Kidney tubule cell (primary cell): Measurements from ENCODE around the gene MAST4.

Experiments used
- DNase-seq: peaks from one replicate; pipeline ENCODE4 v3.0.0-alpha.2; 2018; ENCODE audit warnings: low spot score

MAST4 gene

DNA sequence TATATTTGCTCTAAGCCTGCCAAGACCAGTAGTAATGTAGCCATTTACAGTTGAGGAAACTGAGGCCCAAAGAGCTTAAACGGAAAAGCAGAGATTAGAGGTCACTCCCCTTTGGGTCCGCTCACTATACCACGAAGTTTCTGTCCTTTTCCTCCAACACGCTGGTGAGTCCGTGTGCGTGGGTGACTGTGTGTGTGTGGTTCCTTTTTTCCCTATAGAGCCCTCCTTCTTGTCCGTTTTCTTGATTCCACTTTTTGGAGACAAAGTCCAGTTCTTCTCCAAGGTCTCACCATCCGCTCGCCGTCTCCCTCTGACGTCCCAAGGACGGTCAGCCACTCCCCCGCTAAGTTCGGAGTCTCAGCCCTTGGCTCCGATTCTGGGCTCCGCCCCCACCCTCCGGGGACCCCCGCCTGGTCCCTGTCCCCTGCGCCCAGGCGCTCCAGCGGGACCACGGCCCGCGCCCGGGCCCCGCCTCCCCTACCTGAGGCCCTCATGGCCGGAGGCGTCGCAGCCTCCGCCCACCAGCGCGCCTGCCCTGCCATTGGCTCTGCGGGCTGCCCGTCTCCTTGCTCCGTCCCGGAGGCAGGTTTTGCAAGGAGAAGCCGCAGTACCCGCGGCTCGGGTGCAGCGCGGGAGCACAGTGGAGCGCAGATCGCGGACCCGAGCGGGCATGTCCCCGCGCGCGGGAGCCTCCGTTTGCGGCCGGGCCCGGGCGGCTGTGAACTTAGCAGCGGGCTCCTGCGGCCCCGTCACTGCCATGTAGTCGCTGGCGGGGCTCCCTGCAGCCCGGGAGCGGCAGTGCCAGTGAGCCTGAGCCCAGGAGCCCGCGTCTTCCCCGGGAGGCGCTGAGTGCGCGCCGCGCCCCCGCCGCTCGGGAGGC, at the start of gene MAST4:
Gene MAST4 (plus strand): TSS at position 638 of the 880 bp plus-strand sequence. CDS start 263 bp downstream, outside the sequence.
- DNase-seq, result peak; percentile 93

DNA sequence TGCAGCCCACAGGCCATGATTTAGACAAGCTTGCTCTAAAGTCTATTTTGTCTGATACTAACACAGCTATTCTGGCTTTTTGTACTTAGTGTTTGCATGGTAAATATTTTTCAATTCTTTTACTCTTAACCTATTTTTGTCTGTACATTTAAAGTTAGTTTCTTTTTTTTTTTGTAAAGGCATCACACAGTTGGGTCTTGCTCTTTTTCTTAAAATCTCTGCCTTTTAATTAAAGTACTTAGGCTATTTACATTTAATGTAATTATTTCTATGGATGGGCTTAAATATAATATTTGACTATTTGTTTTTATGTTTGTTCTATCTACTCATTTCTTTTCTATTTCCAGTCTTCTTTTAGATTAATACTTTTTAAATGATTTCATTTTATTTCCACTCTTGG, 49.7 kb upstream of the MAST4 start:
- DNase-seq, result no peak

DNA sequence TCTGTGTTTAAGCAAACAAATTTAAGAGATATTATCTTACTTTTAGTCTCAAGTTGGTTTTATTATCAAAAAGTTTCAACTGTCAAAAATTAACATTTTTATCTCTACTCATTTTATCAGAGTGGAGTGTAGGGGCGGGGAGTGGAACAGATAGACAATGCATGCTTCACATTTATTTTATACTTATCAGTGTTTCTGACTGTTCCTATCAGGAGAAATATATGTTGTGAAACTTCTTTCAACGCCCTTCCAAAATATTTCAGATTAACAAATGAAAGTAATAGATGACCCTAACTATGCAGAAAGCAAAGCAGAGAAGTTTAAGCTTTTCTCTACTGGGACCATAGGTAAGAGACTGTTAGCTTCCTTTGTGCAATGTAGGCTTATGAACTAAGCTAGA, 44.9 kb upstream of the MAST4 start:
- DNase-seq, result no peak

DNA sequence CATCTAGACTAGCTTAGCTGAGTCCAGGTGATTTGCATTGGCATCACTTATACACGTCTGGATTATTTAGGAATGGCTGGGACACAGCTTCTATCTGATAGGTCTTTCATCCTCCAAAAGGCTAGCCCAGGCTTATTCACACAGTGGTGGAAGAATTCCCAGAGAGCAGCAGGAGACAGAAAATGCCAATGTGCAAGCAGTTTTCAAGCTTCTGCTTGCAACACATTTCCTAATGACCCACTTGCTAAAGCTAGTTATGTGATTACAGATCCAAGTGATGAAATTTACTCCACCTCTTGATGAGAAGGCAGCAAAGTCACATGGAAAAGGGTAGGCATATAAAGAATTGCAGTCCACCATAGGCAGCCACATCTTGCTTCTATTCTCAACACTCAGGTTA, 44.2 kb upstream of the MAST4 start:
- no peak for DNase-seq

DNA sequence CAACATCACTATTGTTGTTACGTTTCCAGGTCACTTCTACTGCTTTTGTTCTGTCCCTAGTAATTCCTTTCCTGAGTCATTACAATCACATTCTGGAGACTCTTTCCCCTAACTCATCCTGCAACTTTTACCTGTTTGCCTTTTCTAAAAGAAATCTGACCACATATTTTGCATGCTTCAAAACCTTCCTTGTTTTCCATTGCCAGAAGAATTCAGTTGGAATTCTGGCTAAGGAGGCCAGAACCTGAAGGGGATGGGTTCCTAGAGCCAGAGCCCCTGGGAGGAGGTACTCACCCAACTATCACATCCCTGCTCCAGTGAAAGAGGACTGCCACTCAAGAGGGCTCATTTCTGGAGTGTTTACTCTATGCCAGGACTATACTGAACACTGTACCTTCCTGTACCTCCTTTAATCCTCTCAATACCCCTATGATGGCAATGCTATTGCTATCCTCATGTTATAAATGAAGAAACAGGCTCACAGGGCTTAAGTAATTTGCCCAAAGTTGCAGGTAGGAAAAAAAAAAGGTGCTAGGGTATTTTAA, 42.8 kb upstream of the MAST4 start:
- peak; percentile 34 for DNase-seq

DNA sequence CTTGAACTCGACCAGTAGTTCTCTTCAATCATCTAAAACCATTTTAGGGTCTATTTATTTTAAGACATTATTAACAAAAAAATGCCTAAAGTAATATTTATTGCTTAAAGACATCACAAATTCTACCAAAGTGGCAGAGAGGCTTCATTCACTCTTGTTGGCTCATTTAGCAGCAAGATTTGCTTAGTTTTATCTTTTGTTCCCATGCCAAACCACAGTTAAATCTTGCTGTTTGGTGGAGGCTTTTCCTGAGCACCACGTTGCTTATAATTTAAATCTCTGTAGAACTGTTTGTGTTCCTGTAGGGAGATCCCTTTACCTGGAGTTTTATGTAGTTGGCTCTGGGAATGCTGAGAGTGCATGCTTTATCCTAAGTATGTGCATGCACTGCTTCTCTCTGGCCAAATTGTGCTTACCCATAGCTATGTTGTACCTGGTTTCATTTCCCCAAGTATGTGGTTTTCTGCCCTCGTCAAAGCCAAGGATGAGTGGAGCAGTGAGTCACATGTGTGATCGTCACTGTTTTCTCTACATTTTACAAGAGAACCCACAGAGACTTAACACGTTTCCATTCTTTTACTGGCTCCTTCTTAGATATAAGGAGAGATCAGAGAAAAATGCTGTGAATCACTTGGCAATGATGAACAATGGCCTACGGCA, 42.1 kb upstream of the MAST4 start:
- DNase-seq, result peak; percentile 92

DNA sequence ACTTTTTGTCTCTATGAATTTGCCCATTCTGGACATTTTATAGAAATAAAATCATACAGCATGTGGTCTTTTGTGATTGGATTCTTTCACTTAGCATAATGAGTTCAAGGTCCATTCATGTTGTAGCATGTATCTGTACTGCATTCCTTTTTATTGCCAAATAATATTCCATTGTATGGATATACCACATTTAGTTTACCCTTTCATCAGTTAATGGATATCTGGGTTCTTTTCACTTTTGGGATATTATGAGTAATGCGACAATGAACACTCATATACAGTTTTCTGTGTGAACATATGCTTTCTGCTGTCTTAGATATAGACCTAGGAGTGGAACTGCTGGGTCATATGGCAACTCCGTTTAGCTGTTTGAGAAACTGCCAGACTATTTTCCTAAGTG, 41.3 kb upstream of the MAST4 start:
- no peak for DNase-seq

DNA sequence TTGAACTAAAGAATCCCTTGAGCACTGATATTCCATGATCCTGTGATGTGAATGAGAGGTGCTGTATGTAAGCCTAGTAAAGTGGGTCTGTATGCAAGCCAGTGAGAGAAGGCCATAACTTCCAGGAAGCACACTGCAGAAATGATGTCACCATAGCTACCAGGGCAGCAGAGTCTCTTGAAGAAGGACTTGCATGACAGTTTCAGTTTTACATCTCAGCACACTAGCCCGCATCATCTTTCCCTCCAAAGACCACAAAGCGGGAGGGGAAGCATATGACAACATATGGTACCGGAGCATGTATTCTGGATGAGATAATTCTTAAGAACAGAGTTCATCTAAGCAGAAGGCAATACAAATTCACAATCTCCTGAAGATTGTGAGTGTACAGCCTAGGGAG, 37.6 kb upstream of the MAST4 start:
- peak; percentile 45 for DNase-seq

DNA sequence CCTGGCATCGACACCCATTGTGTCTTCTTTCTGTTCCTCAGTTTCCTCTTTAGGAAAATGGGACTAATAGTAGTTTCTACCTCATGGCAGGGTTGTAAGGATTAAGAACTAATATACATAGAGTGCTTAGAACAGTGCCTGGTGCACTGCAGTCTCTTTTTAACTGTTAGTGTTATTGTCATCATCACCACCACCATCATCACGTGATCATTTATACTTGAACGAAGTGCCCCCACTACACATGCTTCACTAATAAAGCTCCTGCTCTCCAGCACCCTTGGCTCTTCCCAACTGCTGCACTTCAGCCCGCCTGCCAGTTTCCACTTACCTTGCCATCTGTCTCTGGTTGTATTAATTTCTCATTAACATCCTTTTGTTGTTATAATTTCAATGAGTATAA, 35.8 kb upstream of the MAST4 start:
- DNase-seq, result no peak

DNA sequence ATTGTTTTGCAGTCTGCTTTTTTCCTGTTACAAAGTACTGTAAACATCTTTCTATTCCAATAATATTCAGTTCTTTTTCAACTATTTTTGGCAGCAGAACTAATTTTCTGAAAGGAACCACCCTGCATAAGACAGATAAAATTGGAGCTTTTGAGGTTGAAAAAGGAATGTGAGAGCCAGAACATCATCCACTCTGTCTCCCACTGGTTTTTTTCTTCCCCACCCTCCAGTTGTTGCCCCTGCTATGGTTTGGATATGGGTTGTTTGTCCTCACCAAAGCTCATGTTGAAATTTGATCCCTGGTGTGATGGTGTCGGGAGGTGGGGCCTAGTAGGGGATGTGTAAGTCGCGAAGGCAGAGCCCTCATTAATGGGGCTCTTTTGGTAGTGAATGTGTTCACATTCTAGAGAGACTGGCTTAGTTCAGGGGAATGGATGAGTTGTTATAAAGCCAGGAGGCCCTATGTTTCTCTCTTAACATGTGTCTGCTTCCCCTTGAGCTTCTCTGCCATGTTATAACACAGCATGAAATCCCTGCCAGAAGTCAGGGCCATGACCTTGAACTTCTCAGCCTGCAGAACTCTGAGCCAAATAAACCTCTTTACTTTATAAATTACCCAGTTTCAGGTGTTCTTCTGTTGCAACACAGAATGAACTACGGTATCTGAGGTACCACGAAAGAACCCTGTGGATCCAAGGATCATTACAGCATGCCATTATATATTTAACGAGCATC, 34.8 kb upstream of the MAST4 start:
- no peak for DNase-seq

DNA sequence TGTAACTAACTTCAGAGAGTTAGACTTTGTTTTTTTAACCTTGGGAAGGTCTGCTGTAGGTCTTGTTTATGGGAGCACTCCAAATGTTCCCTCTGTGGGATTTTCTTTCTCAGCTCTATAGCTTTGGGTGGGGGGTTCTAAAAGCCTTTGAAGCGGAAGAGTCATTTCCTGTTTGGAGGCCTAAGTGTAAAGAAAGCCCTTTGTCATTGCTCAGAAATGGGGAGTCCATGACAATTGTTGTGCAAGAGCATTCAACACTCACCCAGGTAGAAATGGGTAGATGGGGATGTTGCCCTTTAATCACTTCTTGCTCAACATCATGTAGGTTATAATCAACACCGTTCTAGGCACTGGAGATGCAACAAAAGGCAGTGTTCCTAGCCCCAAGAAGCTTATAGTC, 30.3 kb upstream of the MAST4 start:
- DNase-seq, result no peak

DNA sequence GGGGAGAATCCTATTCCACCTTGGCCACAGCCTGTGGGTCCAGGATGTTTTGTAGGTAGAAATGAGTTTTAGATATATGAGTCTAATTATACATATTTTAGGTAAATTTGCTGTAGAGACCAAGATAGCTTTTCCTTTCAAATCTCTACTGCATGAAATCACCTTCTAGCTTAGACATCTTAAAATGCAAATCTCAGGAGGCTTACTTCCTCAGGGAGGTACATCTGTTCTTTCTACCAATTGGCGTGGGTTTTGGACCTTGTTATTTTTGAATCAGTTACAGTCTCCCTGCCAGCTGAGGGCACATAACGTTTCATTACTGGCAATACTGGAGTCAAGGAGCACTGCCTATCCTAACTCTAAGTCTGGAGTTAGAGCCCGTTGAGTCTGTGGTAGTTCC, 28.7 kb upstream of the MAST4 start:
- DNase-seq, result no peak

DNA sequence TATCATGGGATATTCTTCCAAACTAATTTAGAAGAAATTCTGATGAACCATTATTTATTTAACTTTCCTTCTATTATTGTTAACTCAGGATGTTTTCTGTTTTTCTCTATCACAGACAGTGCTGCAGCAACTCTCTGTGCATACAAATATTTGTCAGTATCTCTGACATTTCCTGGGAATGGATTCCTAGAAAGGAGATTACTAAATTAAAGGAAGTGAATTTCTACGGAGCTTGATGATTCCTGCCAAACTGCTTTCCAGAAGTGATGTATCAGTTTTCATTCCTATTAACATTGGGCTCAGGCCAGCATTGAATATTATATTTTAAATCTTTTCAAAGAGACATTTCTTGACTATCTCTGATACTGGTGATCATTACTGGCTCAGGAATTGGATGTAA, 26.0 kb upstream of the MAST4 start:
- no peak for DNase-seq

DNA sequence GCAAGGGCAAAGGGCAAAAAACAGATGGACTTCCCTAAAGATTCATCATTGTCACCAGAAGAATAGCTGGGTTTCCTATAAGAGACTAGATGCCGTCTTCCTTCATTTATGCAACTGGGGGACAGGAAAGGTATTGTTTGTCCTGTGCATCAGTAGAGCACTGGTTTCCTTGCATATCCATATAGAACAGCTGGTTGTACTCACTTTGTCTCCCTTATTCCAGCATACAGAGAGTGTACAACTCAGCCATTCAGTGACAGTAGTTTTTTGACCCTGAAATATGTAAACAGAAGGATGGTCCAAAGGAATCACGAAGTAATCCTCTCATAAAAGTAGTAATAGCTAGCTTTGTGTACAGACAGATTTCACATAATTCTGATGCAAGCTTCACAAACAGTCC, 22.5 kb upstream of the MAST4 start:
- DNase-seq, result no peak

DNA sequence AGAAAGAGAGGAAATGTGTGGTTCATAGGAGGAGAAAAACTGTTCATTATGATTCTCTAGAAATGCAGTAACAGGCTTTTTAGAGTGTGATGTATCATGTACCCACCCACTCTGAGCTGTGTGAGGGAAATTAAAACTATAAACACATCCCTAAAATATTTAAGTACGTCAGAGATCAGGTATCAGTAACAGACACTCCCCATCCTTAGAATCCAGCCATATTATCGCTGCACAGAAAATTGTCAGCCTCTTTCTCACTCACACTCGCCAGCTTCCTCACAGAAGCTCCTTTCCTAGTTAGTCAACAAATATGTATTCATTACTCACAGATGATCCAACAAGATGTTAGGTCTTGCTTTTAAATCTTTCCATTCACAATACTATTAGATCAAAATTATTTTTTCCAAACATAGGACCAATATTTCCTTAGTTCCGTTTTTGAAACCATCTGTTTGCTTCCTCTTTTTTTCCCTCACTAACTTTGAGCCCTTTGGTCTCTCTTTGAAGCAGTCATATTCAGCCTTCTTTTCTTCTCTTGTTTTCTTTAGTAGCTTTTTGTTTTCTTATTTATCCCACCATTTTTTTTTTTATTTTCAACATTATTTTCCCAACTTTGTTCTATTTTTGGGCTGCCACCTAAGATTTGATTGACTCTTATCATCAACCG, 13.6 kb upstream of the MAST4 start:
- no peak for DNase-seq

DNA sequence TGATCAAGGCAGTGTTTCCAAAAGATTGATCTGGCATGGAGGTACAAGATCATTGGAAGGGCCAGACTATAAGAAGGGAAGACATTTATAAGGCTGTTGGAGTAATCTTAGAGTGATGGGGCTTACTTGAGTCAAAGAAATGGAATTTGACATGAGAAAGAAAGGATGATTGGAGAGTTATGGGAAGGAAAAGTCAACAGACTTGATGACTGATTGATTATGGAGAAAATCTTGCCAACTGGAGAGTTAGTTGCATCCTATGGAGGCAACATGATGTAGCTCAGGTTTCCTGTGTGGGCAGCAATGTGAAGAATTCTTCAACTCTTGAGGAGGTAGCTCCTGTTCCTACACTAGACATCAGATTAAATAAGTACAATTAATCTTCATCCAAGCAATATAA, 10.9 kb upstream of the MAST4 start:
- no peak for DNase-seq

DNA sequence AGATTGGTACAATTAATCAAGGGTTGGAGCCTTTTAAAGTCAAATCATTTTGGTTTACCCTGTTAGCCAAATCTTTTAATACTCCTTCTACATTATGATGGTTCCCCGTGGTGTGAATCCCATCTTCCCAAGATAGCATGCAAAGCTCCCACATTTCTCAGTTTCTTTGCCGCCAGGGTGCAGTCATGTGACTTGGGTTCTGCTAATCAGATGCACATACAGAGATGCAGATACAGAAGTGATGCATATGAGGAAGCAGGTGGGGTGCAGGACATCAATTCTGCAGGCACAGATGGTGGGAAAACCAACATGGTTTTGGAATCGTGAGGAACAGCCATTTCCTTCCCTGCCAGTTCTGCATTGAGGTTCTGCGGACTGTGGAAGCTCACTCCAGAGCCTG, 8.4 kb upstream of the MAST4 start:
- no peak for DNase-seq

DNA sequence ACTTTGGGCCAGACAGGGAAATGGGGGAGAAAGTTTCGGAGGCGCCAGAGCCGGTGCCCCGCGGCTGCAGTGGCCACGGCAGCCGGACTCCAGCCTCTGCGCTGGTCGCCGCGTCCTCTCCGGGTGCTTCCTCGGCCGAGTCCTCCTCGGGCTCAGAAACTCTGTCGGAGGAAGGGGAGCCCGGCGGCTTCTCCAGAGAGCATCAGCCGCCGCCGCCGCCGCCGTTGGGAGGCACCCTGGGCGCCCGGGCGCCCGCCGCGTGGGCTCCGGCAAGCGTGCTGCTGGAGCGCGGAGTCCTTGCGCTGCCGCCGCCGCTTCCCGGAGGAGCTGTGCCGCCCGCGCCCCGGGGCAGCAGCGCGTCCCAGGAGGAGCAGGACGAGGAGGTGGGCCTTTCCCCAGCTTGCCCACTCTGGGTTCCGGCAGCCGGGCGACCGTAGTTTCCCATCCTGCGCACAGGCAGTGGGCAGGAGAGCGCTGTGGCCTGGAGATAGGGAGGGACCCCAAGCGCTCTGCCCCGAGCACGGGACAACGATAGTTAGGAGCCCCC, 516 bp downstream of the MAST4 start:
- no peak for DNase-seq

DNA sequence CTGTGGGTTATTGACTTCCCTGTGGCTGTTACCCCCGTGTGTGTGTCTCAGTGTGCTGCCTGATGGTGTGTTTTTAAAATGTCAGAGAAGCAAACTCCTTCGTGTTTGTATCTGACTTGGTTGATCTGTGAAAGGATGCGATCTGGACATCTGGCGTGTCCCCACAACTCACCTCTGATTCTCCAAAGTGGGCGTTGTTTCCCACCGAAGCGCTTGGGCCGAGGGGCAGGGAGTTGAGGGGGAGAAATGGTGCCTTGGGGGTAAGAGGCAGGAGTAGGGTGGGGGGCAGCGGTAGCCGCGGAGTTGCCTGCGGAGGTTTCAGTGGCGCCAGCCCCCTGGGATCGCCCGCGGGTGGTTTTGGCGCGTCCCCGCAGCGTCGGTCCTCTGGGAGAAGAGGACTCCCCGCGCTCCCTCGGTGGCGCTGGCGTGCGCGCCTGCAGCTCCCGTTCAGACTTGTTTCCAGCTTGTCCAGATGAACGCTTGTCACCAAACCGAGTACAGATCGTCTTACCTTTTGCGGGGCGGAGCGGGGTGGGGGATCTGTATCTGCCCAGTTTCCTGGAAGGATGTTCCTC, 1.1 kb downstream of the MAST4 start:
- DNase-seq, result peak; percentile 41

DNA sequence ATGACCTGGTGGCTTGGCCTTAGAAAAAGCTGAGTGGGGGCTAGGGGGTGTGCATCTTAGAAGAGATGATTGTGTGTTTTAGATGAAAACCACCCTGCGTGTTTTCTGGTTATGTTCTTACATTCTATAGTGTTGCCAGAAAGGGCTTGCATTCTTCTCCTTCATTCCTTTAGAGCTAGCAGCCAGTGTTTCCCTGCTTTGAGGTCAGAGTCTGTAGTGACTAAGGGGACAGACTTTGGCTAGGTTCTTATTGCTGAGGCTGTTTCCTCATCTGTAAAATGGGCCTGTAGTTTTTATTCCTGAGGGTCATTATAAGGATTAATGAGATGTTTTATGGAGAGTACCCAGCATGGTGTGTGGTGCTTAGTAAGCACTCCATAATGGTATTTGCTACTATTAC, 6.4 kb downstream of the MAST4 start:
- no peak for DNase-seq

DNA sequence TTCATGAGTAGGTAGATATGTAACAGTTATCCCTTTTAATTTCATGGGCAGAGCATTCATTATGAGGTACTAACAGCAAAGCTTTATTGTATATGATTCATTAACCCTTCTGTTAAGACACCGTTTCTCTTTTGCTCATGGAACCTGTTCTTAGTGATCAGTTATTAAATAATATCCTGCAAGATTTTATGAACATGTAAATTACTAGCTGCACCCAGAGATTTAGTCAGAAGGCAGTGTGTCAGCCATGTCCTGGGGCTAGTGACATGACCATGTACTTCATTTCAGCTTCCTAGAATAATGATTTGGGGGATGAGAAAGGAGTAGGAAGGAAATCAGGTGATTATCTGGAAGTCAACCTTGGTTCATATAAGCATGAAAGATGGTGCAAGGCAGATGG, 7.0 kb downstream of the MAST4 start:
- DNase-seq, result no peak
